Peyer's patch (tissue), 4 donors: ENCODE measurements around the gene NANP.

Experiments
- CTCF ChIP-seq, 6 experiments: fragments of 450-650 bp in 4 of 6; fragments of 200-600 bp in 2 of 6; sonication (generic) in 1 of 6; IDR thresholded peaks; one replicate each; pipeline ENCODE4 v1.5.1; 2017 to 2019; ENCODE audit warnings: antibody characterized with exemption in 6 of 6, mild to moderate bottlenecking in 3 of 6, moderate library complexity in 1 of 6
- POLR2A ChIP-seq, 2 donors: fragments of 450-650 bp; IDR thresholded peaks; one replicate each; pipeline ENCODE4 v1.5.1; 2017; ENCODE audit warnings: antibody characterized with exemption in 2 of 2, mild to moderate bottlenecking in 2 of 2, moderate library complexity in 2 of 2

DNA sequence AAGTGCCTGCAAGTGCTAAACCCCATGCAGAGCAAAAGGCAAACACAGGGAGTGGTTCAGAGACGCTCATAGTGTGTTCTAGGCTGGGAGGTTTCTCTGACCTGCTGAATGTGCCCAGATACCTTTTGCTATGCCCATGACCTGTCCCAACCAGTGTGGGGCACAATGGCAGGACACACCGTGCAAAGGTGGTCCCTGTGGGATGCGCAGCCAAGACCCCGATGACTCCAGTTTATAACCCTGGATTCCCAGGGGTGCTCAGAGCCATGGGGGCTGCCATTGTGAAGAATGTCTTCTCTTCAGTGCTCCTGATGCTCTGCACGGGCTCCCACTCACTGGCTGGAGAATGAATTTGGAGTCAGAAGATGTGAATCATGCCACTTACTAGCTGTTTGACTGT is 36.3 kb downstream of the NANP start:
- TF ChIP-seq CTCF (IDR thresholded peaks at IDR 0.05) (no peak), POLR2A (IDR thresholded peaks at IDR 0.05) (no peak)
